ENCODE results near the gene KY.

The KY gene

DNA sequence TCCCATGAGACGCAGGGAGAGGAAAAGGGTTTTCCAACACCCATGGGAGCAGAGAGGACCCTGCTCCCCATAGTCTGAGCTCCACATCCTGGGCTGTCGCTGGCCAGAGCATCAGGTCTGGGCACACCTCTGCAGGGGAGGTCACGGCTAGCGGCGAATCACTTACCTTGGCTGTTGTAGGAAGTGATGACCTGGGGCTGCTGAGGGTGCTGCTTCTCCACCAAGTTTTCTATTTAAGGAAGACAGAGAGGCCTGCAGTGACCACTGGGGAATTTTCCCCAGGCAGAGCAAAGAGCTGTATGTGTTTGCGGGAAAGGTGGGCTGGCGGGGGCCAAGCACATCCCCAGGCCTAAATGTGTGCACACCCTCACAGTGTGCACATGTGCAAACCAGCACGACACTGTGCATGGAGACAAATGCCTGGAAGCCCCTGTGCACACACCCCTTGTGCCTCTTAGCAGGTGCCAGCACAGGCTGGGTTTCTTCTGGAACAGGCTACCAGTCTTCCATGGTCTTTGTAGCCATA, 7.6 kb downstream of the KY start:
- POLR2A ChIA-PET: no interaction called here
- TF ChIP-seq, protein P1, sequence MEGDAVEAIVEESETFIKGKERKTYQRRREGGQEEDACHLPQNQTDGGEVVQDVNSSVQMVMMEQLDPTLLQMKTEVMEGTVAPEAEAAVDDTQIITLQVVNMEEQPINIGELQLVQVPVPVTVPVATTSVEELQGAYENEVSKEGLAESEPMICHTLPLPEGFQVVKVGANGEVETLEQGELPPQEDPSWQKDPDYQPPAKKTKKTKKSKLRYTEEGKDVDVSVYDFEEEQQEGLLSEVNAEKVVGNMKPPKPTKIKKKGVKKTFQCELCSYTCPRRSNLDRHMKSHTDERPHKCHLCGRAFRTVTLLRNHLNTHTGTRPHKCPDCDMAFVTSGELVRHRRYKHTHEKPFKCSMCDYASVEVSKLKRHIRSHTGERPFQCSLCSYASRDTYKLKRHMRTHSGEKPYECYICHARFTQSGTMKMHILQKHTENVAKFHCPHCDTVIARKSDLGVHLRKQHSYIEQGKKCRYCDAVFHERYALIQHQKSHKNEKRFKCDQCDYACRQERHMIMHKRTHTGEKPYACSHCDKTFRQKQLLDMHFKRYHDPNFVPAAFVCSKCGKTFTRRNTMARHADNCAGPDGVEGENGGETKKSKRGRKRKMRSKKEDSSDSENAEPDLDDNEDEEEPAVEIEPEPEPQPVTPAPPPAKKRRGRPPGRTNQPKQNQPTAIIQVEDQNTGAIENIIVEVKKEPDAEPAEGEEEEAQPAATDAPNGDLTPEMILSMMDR (IDR thresholded peaks at IDR 0.05; ENCODE audit: control extremely low read depth, extremely low read depth, low read depth, missing control alignments): no peak
- CTCF ChIA-PET: no interaction called here
- no peak for DNase-seq (ENCODE audit: extremely low spot score)

DNA sequence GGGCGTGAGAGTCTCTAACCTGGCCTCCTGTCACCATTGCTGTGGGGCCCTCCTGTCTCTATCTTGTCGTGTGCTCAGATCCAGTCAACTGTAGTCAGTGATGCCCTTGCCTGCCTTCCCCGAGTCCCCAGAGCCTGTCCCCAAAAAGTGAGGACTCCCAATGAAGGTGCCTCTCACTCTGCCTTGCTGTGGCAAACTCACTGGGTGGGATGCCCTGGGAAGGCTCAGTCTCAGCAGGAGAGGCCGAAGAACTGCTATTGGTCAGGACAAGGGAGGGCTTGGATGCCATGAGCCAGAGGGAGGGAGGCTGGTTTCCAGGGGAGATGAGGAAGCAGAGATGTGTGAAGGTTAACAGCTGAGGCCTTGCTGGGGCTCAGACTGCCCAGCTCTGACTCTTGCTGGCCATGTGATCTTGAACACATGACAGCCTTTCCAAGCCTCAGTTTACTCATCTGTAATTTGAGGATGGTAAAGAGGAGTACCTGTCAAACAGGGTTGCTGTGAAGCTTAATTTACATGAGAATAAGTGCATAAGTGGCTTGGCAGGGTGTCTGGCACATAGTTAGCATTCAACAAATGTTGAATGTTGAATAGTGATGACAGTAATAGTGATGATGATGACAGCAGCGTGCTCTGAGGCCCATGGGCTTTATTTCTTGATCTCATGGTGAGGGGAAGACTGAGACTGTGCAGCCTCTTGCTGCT, 8.2 kb downstream of the KY start:
- TF ChIP-seq, protein P1 (IDR thresholded peaks at IDR 0.05; ENCODE audit: control extremely low read depth, extremely low read depth, low read depth, missing control alignments): no peak
- CTCF ChIA-PET: no interaction called here
- POLR2A ChIA-PET: no interaction called here
- no peak for DNase-seq (ENCODE audit: extremely low spot score)

DNA sequence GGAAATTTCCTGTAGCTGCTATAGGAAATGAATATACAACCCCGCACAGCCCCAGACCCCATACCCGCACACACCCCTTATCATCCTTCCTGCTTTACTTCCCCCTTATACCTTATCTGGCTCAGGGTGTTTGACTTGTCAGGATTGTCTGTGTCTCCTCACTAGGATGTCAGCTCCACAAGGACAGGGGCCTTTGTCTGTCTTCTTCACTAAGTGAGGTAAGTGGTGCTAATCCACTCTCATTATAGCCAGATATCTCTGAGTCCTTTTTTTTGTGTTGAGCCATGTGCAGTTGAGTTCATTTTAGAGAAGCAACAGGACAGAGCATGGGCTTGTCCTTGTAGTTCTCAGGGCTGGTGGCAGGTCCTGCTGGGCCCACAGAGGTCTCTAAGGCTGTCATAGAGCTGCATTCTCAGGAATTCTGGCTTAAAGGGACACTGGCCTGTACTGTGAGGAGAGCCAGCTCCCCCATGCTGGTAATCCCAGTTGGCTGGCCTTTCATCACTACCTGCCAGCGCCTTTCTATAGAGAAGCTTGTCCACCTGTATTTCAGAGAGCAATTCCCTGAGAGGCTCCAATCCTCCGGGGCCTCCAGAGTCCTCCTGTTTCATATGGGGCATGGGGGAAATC, 9.0 kb downstream of the KY start:
- CTCF ChIA-PET: interaction anchor here (1.1 to 2.3 kb wide), 4 partner anchors 10 to 334 kb away, joined by 3 to 14 read pairs (median 4); no protein-coding TSS in a partner anchor
- no peak for DNase-seq (ENCODE audit: extremely low spot score)
- POLR2A ChIA-PET: no interaction called here
- TF ChIP-seq, protein P1 (IDR thresholded peaks at IDR 0.05; ENCODE audit: control extremely low read depth, extremely low read depth, low read depth, missing control alignments): no peak

DNA sequence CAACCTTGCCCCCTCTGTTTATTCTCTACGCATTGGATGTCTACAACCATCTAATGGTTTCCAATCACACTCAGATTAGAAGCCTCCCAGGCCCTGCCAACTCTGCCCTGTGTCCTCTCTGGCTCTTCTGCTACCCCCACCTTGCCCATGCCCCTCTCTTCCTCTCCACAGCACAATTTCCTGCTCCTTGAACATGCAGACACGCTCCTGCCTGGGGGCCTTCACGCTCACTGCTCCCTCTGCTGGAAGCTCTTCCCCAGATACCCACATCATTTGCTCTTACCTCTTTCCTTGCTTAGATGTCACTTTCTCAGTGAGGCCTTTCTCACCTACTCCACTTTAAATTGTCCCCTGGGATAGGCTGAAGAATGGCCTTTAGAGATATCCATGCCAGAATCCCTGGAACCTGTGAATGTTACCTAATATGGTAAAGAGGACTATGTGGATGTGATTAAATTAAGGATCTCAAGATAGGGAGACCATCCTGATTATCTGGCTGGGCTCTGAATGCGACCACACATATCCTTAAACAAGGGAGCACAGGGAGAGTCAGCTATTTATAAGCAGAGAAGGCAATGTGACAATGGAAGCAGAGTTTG, 9.9 kb downstream of the KY start:
- ChIA-PET CTCF (interaction anchor here (1.1 to 2.3 kb wide), 4 partner anchors 9 to 333 kb away, joined by 3 to 14 read pairs (median 4); no protein-coding TSS in a partner anchor), POLR2A (no interaction called here)
- TF ChIP-seq, protein P1 (IDR thresholded peaks at IDR 0.05; ENCODE audit: control extremely low read depth, extremely low read depth, low read depth, missing control alignments): peak; percentile 34
- no peak for DNase-seq (ENCODE audit: extremely low spot score)

DNA sequence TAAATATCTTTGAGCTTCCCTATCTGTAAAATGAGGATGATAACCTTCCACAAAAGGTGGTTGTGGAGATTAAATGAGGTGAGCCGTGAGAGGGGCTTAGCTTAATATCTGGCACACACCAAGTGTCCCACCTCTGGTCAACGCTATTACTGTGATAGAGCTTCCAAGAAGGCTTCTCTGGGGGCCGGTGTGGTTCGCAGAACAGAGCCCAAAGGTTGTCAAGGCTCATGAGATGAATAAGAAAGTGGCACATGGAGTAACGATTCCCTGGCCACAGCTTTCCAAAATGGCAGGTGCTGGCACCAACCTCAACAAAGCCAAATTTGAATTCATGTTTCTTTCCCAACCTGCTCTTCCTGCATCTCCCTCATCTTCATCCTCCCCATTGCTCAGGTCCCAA, 10.4 kb downstream of the KY start:
- ChIA-PET CTCF (interaction anchor here (1.6 to 2.3 kb wide), 3 partner anchors 8 to 39 kb away, joined by 3 to 14 read pairs (median 6); no protein-coding TSS in a partner anchor), POLR2A (no interaction called here)
- TF ChIP-seq, protein P1 (IDR thresholded peaks at IDR 0.05; ENCODE audit: control extremely low read depth, extremely low read depth, low read depth, missing control alignments): no peak
- no peak for DNase-seq (ENCODE audit: extremely low spot score)

DNA sequence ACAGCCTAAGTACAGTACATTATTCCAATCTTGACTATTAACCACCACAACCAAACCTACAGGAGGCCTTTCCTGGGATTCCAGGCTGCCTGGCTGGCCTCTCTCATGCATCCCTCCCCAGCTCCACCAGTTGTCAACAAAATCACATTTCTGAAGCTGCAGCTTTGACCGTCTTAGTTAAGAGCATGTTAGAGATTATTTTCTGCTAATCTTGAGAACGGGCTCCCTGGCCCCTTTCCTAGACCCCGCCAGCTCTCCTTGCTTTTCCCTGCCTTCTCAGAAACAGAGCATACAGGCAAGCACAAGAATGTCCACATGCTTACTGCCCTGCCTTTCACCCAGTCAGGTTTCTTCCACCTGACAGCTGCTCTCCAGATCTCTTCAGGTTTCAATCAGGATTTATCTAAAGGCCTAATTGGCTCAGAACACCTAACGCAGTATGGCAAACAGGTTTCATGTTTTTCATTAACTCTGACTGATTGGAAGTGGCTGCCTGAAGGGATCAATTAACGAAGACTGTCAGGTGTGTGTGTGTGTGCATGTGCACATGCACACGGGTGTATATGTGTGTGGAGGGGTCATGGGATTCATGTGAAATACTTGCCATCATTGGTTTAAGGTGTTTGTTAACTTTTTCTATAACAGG, 12.3 kb downstream of the KY start:
- ChIA-PET CTCF (interaction anchor here (1.3 to 2.0 kb wide), 2 partner anchors 14 to 38 kb away, joined by 5 to 6 read pairs; no protein-coding TSS in a partner anchor), POLR2A (no interaction called here)
- TF ChIP-seq, protein P1 (IDR thresholded peaks at IDR 0.05; ENCODE audit: control extremely low read depth, extremely low read depth, low read depth, missing control alignments): no peak
- DNase-seq (ENCODE audit: extremely low spot score): no peak
